ENCODE results near the gene RBP2. TPM values are rescaled to one million over a fixed set of nuclear protein-coding genes. Genes with fewer than 3 reads are reported as not detected.

RBP2 gene
- total RNA-seq, 4 donors from 2014 or later: not detected

DNA sequence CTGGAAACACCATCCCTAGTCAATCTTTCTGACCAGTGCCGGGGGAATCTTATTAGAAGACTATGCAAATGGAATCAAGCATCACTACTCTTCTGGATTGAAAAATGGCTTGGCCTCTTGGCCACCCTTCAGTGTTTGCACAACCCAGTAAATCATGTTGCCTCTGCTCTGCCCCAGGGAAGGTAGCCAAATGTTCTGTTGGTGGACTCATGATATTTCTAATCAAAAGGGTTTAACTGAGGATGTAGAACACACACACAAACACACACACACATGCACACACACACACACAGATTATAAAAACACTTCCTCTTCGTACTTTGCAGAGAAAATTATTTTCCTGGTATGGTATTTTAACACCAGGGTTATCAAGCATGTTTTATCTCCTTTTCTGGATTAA lies 7.9 kb downstream of the RBP2 start:
- TF ChIP-seq, protein P1, sequence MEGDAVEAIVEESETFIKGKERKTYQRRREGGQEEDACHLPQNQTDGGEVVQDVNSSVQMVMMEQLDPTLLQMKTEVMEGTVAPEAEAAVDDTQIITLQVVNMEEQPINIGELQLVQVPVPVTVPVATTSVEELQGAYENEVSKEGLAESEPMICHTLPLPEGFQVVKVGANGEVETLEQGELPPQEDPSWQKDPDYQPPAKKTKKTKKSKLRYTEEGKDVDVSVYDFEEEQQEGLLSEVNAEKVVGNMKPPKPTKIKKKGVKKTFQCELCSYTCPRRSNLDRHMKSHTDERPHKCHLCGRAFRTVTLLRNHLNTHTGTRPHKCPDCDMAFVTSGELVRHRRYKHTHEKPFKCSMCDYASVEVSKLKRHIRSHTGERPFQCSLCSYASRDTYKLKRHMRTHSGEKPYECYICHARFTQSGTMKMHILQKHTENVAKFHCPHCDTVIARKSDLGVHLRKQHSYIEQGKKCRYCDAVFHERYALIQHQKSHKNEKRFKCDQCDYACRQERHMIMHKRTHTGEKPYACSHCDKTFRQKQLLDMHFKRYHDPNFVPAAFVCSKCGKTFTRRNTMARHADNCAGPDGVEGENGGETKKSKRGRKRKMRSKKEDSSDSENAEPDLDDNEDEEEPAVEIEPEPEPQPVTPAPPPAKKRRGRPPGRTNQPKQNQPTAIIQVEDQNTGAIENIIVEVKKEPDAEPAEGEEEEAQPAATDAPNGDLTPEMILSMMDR (IDR thresholded peaks at IDR 0.05 in 4 of 5, conservative IDR thresholded peaks at IDR 0.05 in 1 of 5): no peak
- TF ChIP-seq POLR2A (IDR thresholded peaks at IDR 0.05): no peak
- no peaks in the 10 kb centered on the region for H3K36me3 ChIP-seq
- peaks cover 0 to 6% of the 10 kb centered on the region in 2 donors for H3K4me1 ChIP-seq
- ATAC-seq (no peak), DNase-seq (no peak)
- H3K27ac ChIP-seq: no peak overlapping the region
- intact Hi-C loops (cut with DNase I; ENCODE audit: low total_unique reads): no loop called here
- no peaks in the 10 kb centered on the region for H3K27me3 ChIP-seq
- H3K9me3 ChIP-seq: no peaks in the 10 kb centered on the region
- no peak overlapping the region for H3K4me3 ChIP-seq
- in situ Hi-C loops (cut with MboI; ENCODE audit: low sequenced_read_pairs in 4 of 4): no loop called here

DNA sequence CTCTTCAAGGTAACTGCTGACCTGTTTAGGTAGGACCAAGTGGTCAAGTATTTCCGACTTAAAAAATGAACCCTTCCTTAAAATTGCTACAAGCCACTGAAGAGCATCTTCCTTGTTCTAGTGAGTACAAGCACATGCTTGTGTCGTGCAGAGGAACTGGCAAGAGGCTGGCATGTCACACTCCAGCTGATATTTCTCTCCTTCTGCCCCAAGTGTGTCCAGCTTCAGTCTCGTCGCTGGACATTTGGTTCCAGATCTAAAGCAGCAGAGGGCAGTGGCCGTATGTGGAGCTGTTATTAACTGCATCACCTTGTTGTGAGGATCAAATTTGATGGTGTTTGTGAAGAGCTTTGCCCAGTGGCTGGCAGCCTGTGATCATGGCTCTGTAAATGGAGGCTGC lies 10.0 kb downstream of the RBP2 start:
- Histone ChIP-seq H3K27me3 (no peaks in the 10 kb centered on the region), H3K9me3 (no peaks in the 10 kb centered on the region), H3K36me3 (no peaks in the 10 kb centered on the region), H3K27ac (no peak overlapping the region), H3K4me1 (no peaks in the 10 kb centered on the region), H3K4me3 (no peak overlapping the region)
- DNase-seq (no peak), ATAC-seq (no peak)
- TF ChIP-seq, protein P1 (IDR thresholded peaks at IDR 0.05 in 4 of 5, conservative IDR thresholded peaks at IDR 0.05 in 1 of 5): no peak
- no peak for TF ChIP-seq POLR2A (IDR thresholded peaks at IDR 0.05)
- intact Hi-C loops (cut with DNase I; ENCODE audit: low total_unique reads): no loop called here
- in situ Hi-C loops (cut with MboI; ENCODE audit: low sequenced_read_pairs in 4 of 4): no loop called here

DNA sequence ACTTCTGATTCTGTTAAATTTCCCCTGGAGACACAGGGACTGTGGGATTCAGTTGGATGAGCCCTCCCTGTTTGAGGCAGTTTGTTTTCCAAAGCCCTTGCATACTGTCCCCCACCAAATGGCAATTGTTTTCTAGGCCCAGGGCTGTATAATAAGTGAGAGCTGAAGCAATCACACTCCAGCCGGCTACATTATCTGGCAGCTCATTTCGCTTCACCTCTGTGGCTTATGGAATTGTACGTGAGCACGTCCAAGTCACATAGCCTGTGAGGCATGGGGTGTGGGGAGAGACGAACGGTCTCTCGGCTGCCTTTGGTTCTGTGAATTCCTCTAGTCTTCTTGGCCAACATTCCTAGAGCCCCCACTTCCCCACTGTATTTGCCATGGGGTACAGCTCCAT lies 10.7 kb downstream of the RBP2 start:
- no peak overlapping the region for H3K27ac ChIP-seq
- DNase-seq: no peak

DNA sequence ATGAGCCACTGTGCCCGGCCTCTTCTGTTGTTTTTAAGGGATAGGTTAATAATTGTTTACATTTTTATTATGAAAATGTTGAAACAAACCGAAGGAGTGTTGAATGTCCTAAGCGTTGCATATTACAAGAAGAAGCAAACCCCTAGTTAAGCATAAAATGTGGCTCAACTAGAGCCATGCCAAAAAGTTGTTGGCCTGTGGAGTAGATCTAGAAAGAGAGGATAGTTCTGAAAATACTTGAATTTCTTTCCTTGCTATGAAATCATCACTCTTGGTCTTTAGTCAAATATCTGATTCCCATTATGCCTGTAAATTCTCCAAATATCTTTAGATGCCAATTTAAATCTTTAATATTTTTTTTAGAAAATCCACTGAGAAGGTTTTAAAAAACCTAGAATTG lies 12.8 kb downstream of the RBP2 start:
- H3K27me3 ChIP-seq: no peaks in the 10 kb centered on the region
- no peaks in the 10 kb centered on the region for H3K36me3 ChIP-seq
- DNase-seq (no peak), ATAC-seq (no peak)
- no peak overlapping the region for H3K4me3 ChIP-seq
- in situ Hi-C loops (cut with MboI; ENCODE audit: low sequenced_read_pairs in 4 of 4): no loop called here
- H3K27ac ChIP-seq: no peak overlapping the region
- no peaks in the 10 kb centered on the region for H3K9me3 ChIP-seq
- TF ChIP-seq, protein P1 (IDR thresholded peaks at IDR 0.05 in 4 of 5, conservative IDR thresholded peaks at IDR 0.05 in 1 of 5): no peak
- TF ChIP-seq POLR2A (IDR thresholded peaks at IDR 0.05): no peak
- H3K4me1 ChIP-seq: no peaks in the 10 kb centered on the region
- intact Hi-C loops (cut with DNase I; ENCODE audit: low total_unique reads): no loop called here

More for the DNA sequence above, 10.7 kb downstream of the RBP2 start:
- Histone ChIP-seq H3K4me3 (no peak overlapping the region), H3K4me1 (no peaks in the 10 kb centered on the region), H3K36me3 (no peaks in the 10 kb centered on the region), H3K27me3 (no peaks in the 10 kb centered on the region), H3K9me3 (no peaks in the 10 kb centered on the region)
- TF ChIP-seq, protein P1 (IDR thresholded peaks at IDR 0.05 in 4 of 5, conservative IDR thresholded peaks at IDR 0.05 in 1 of 5): no peak
- TF ChIP-seq POLR2A (IDR thresholded peaks at IDR 0.05): no peak
- ATAC-seq: no peak
- intact Hi-C loops (cut with DNase I; ENCODE audit: low total_unique reads): no loop called here
- in situ Hi-C loops (cut with MboI; ENCODE audit: low sequenced_read_pairs in 4 of 4): no loop called here

DNA sequence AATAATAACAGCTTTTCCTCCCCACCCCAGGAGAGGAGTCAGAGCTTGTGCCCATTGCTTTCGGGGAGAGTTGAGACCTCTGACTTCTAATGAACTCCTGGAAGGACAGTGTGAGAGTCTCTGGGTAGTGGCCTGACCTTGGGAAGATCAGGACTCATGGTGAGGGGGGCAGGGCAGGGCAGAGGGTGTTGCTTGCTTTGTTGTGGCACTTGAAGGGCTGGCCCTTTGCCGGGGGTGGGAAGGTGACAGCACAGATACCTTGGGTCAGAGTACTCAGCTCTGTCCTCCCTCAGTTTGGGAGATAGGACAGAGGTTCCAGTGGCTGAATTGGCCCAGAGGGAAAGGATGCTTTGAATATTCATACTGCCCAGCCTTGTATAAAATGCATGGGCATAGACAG lies 15.8 kb downstream of the RBP2 start:
- in situ Hi-C loops (cut with MboI; ENCODE audit: low sequenced_read_pairs in 4 of 4) (no loop called here), intact Hi-C loops (cut with DNase I; ENCODE audit: low total_unique reads) (no loop called here)
- TF ChIP-seq, protein P1 (IDR thresholded peaks at IDR 0.05 in 4 of 5, conservative IDR thresholded peaks at IDR 0.05 in 1 of 5): no peak
- TF ChIP-seq POLR2A (IDR thresholded peaks at IDR 0.05): no peak
- Histone ChIP-seq H3K9me3 (no peaks in the 10 kb centered on the region), H3K27ac (no peak overlapping the region), H3K4me1 (no peaks in the 10 kb centered on the region), H3K4me3 (no peak overlapping the region), H3K36me3 (no peaks in the 10 kb centered on the region), H3K27me3 (no peaks in the 10 kb centered on the region)
- no peak for ATAC-seq
- no peak for DNase-seq

Data from gastrocnemius medialis (tissue), 4 donors.